Midbrain (tissue), 1 donor: Measurements from ENCODE around the gene DYNLRB2.

Experiments
- DNase-seq: peaks from one replicate; lab custom pipeline; 2025; lab: John Stamatoyannopoulos, UW

Gene DYNLRB2

DNA sequence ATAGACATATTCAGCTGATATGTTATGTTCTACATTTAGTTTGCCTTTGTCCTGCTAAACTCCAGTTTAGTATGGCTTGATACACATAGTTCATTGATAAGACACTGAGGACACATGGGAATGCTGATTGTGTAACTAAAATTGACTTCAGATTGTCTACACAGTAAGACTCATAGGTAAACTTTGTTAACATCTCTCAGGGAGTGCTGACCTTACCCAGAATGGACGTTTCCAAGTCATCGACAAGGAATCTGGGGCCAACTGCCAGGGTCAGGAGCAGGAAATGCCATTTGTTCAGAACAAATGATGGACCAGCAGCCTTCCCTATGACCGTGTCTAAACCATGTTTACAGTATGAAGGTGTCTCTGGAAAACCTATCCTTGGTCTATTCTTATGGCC is 58.7 kb downstream of the DYNLRB2 start:
- DNase-seq, result no peak
